IPS DF 4.7 (cell line): Measurements from ENCODE around the gene STAG1.
"Not testable (repeated sequence)": the region's sequence is repeated elsewhere in the genome, so short reads cannot be mapped to it uniquely, and the experiment has no call there.

ENCODE experiments used
- DNase-seq: peaks from one replicate; pipeline ENCODE4 v3.0.0-alpha.2; 2013; ENCODE audit warnings: low spot score; ENCODE audit errors: extremely low read depth

STAG1 gene

DNA sequence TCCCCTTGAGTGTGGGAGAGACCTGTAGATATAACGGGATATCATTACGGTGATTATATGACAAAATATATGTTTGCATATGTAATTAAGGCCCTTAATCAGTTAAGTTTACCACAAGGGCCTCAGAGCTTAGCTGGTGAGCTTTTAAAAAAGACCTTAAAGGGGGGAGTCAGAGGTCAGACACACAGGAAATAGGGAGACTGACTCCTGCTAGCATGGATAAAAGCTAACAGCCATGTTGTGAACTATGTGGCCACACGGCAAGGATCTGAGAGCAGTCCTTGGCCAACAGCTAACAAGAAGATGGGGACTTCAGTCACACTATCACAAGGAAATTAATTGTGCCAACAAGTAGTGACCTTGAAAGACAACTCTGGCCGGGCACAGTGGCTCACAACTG lies 3.1 kb downstream of the STAG1 start:
- no peak for DNase-seq

DNA sequence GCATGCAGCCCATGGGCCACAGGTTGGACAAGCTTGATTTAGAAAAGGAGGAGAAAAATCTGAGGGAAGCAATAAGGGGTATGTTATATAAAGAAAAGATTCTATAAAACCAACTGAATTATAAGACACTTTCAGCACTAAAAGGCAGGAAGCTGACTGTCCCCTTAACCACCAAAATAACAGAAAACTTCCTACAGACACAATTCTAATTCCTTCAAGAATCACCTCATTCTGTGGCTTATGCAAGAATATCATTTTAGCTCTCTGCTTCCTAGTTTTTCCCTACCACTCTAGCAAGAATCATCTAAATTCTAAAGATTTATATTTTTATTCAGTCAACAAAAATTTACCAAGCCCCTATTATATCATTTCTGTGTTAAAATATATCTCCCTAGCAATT lies 6.3 kb downstream of the STAG1 start:
- DNase-seq: no peak

DNA sequence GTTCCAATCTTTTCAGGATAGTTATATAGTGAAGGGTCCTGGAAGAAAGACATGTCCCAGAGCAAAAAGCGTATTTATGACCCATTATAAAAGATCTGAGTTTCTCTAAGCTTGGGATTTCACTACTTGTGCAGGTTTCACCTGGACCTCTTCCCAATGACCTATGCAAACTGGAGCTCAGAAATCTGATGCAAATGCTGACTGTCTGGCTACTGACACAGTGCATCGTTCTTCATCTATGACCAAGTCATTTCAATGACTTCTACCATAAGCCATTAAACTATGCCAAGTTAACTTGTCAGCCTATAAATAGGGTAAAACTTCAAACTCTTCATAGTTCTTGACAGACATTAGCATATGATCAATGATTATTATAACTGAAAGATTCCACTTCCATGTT lies 11.1 kb downstream of the STAG1 start:
- no peak for DNase-seq

DNA sequence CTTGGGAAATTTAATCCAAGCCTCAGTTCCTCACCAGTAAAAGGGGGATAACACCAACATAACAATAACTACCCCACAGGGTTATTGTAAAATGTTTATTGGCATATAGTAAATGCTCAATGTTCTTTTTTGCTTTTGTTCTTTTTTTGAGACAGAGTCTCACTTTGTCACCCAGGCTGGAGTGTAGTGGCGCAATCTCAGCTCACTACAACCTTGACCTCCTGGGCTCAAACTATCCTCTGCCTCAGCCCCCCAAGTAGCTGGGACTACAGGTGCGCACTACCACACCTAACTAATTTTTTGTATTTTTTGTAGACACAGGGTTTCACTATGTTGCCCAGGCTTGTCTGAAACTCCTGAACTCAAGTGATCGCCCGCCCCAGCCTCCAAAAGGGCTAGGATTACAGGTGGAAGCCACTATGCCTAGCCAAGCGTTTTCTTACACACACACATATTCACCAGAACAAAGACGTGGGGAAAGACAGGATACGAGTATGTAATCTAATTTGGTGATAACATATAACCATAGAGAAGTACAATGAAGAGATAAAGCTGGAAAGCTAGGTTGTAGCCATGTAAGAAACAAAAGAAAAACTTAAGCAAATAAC lies 11.7 kb downstream of the STAG1 start:
- DNase-seq: no peak

DNA sequence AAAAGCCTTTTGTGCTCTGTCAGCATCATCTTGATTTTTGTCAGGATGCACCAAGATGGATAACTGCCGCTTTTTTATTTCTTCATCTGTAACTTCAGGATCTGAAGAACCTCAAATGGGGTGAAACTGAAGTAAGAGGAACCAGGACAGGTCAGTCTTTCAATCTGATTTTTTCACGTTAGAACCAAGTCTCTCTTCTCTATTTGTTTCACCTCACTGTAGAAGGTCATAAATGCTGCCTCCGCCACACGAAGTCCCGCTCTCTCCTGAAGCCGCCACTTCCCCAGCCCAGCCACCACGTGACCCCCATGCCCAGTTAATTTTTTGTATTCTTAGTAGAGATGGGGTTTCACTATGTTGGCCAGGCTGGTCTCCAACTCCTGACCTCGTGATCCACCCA lies 15.2 kb downstream of the STAG1 start:
- not testable (repeated sequence) for DNase-seq

DNA sequence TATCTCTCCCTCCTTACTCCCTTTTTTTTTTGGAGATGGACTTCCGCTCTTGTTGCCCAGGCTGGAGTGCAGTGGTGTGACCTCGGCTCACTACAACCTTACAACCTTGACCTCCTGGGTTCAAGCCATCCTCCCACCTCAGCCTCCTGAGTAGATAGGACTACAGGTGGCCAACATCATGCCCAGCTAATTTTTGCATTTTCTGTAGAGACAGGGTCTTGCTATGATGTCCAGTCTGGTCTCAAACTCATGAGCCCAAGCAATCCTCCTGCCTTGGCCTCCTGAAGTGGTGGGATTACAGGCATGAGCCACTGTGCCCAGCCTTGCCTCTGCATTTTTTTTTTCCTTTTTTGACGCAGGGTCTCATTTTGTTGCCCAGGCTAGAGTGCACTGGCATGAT lies 17.1 kb downstream of the STAG1 start:
- DNase-seq: no peak

DNA sequence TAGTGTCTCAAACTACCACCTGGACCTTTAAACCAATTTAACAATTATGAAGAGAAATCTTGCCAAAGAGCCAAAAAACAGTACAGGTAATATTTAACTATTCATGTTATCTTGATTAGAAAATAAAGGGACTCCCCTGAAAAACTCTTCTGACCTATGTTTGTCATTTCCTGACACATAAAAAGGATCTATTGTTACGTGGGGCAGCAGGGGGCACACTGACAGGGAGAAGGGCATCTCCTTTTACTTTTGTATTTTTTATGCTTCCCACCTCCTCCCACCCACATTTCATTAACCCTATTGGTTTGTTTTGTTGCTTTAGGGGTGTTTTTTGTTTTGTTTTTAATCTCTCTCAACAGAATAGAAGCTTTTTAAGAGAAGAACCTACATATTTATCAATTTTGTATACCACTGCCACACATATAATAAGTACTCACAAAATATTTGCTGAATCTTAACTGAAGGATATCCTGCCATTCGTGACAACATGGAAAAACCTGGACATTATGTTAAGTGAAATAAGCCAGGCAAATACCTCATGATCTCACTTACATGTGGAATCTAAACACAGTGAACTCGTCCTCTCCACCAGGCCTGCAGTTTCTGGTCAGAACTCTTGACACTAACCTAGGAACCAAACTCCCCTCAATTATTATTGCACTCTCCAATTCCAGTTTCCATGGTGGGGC lies 17.7 kb downstream of the STAG1 start:
- DNase-seq: no peak

DNA sequence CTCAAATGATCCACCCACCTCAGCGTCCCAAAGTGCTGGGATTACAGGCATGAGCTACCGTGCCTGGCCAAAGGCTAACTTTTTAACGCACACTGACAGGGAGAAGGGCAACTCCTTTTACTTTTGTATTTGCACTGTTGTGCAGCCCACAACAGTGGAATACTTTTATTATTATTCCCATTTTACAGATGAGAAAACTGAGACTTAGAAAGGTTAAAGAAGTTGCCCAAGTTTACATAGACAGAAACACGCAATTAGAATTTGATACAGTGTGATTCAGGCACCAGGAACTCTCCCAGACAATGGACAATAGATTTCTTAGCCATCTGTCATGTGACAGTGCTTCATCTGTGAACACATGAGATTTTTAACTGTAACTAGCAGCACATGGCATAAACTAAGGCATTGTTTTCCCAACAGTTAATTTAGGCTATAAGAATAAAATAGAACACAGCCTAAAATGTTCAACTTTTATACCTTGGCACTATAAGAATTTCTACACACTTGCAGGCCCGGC lies 18.8 kb downstream of the STAG1 start:
- DNase-seq: no peak

DNA sequence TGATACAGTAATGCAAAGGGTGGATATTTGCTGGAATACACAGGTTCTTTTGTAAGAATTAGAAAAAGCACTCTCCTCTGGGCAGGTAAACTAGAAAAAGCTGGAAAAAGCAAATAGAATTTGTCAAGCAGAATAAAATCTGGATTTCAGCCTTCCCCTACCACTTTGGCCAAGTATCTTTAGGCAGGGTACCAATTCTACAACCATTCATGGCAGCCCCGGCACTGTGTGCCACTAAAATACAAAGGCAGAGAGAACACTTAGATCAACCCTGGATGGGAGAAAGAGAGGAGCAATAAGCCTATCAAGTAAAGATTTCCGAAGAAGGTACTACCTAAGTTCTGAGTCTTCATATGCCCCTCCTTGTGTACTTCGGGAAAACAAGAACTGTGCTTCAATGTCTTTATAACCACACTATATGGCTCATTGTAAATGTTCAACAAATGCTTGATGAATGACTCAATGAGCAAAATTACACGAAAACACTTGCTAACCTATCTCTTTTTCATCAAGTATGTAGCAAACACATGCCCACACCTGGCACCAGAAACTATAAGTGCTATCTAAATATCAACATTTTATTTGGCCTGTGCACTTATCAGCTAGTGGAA lies 20.8 kb downstream of the STAG1 start:
- DNase-seq: no peak

DNA sequence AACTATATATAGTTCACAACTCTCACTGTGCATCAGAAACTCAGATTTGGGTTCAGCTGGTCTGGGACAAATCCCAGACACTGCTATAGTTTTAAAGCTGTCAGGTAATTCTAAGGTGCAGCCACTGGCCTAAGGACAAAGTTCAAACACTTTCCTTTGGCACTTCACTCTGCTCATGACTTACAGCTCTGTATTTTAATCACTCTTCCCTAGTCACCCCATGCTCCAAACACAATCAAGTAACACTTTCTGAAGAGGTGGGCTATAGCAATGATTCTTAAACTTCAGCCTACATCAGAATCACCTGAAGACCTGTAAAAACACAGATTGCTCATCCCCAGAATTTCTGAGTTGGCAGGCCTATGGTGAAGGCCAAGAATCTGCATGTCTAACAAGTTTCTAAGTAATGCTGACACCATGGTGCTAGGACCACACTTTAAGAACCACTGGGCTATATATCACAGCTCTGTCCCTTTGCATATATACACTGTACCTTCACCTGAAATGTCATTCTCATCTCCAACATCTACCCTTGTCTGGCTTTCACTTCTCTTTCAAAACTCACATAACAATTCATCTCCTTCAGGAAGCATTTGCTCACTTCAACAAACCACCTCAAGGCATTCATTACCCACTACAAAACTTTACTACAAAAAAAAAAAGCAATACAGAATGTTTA lies 21.4 kb downstream of the STAG1 start:
- DNase-seq: no peak

DNA sequence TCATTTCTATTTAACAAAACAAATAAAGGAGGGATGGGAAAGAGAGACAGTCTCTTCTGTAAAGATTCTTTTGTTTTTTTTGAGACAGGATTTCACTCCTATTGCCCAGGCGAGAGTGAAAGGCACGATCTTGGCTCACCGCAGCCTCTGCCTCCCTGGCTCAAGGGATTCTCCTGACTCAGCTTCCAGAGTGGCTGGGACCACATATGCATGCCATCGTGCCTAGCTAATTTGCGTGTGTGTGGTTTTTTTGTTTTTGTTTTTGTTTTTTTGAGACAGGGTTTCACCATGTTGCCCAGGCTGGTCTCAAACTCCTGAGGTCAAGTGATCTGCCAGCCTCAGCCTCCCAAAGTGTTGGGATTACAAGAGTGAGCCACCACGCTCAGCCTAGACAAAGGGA lies 23.3 kb downstream of the STAG1 start:
- DNase-seq: no peak

DNA sequence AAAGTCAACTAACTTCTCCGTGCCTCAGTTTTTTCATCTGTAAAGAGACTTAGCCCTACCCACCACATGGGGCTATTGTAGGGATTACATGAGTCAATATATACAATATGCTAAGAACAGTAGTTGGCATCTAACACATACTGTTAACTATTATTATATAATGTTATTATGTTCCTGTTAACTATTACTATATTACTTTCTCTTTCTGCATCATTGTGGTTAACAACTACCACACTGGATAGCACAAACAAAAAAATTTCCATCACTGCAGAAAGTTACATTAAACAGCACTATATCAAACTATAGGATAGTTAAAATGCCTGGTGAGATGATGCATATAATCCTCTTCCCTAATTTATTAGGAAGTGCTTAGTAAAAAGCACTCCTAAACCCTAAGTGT lies 23.7 kb downstream of the STAG1 start:
- DNase-seq: no peak

DNA sequence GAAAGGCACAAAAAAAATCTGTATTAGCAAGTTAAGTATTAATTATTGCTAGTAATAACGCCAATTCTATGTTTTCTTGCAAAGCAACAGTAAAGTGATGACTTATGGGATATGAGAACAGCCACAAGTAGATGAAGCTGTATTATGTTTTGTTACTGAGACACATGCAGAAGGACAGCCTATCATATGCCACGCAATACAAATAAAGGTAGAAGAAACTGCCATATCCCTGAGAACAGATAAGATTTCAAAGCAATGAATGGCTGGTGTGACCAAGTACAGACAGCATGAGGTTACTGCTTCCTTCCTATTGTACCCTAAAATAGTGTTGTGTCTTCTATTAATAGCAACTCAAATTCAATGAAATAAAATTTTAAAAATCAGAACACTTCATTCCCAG lies 26.7 kb downstream of the STAG1 start:
- DNase-seq: no peak

DNA sequence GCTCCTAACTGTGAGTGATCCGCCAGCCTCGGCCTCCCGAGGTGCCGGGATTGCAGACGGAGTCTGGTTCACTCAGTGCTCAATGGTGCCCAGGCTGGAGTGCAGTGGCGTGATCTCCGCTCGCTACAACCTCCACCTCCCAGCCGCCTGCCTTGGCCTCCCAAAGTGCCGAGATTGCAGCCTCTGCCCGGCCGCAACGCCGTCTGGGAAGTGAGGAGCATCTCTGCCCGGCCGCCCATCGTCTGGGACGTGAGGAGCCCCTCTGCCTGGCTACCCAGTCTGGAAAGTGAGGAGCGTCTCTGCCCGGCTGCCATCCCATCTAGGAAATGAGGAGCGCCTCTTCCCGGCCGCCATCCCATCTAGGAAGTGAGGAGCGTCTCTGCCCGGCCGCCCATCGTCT lies 29.3 kb downstream of the STAG1 start:
- not testable (repeated sequence) for DNase-seq

DNA sequence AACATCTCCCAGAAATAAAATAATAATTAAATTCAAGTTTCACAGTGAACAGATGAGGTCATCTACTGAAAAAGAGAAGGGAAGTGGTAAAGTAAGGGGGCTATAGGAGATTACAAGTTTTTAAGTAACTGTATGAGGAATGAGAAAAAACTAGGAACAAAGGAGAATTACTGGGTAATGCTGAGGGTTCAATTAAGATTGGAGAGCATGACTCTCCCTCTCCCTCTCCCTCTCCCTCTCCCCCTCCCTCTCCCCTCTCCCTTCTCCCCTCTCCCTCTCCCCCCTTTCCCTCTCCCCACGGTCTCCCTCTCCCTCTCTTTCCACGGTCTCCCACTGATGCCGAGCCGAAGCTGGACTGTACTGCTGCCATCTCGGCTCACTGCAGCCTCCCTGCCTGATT lies 29.8 kb downstream of the STAG1 start:
- not testable (repeated sequence) for DNase-seq

DNA sequence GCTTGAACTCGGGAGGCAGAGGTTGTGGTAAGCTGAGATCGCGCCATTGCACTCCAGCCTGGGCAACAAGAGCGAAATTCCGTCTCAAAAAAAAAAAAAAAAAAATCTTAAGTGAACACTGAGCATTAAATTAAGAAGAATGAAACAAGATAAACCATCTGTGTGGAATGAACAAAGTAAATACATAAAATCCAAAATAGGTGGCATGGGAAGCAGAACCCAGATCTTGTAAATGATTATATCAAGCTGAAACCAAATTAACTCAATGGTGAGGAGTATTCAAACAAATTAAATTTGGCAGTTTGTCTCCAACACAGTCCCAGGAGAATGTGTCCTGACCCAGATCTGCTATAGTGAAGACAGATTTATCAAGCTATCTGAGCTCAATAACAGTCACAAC lies 32.1 kb downstream of the STAG1 start:
- no peak for DNase-seq

DNA sequence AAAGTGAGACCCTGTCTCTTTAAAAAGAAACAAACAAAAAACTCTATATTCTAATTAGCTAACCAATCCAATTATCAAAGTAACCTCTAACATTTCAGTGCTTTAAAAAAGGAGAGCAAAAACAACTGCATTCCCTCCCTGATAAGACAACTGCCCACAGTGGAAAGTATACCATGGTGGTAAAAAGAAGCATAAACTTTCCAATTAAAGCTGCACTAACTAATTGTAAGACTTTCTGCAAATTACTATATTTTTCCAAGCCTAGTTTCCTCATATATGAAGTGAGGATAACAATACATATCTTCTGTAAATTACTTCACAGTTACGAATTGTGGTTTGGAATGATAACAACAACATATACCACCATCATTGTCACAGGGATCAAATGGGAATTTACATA lies 35.5 kb downstream of the STAG1 start:
- DNase-seq: no peak

DNA sequence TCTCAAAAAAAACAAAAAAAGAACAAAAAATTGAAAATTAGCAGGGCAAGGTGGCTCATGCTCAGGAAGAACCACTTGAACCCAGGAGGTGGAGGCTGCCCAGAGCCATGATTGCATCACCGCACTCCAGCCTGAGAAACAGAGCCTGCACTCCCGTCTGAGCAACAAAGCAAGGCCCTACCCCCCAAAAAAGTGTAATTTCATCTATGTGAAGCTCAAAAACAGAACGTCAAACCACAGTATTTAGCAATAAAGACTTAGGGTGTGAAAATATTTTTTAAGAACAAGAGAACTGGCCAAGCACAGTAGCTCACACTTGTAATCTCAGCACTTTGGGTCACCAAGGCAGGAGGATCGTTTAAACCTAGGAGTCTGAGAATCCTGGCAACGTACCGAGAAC lies 38.2 kb downstream of the STAG1 start:
- DNase-seq: no peak

DNA sequence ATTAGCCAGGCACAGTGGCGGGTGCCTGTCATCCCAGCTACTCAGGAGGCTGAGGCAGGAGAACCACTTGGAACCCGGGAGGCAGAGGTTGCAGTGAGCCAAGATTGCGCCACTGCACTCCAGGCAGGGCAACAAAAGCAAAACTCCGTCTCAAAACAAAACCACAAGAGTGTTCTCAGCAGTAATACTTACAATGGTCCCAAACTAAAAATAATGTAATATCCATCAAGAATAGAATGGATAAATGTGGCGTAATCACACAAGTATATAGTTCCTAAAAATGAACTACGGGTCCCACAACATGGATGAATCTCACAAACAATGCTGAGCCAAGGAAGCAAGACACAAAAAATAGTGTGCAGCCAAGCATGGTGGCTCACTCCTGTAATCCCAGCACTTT lies 39.2 kb downstream of the STAG1 start:
- no peak for DNase-seq

DNA sequence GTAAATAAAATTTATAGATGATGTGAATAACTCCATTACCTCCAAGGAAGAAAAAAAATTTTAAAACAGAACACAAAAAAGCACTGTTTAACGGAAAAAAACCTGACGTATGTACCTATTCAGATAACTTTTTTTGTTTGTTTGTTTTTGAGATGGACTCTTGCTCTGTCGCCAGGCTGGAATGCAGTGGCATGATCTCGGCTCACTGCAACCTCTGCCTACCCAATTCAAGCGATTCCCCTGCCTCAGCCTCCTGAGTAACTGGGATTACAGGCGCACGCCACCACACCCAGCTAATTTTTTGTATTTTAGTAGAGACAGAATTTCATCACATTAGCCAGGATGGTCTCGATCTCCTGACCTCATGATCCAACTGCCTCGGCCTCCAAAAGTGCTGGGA lies 40.3 kb downstream of the STAG1 start:
- not testable (repeated sequence) for DNase-seq

DNA sequence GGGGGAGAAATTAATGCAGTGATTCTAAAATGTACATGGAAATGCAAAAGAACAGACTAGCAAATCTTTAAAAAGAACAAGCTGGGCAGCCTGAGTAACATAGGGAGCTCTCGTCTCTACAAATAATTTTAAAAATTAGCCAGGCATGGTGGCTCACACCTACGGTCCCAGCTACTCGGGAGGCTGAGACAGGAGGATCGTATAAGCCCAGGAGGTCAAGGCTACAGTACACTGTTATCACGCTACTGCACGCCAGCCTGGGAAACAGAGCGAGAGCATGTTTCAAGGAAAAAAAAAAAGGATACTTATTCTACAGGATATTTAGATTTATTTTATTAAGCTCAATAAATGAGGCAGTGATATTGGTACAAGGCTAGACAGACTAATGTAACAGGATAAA lies 40.9 kb downstream of the STAG1 start:
- no peak for DNase-seq

DNA sequence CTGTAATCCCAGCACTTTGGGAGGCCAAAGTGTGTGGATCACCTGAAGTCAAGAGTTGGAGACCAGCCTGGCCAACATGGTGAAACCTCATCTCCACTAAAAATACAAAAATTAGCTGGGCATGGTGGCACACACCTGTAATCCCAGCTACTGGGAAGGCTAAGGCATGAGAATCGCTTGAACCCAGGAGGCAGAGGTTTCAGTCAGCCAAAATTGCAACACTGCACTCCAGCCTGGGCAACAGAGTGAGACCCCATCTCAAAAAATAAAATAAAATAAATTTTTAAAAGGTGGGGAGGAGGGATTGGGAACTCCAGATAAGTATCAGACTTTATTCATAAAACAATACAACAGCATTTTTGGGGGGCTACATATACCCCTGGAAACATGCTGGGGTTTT lies 42.4 kb downstream of the STAG1 start:
- DNase-seq: not testable (repeated sequence)
